HG02571 (cell line): ENCODE measurements around the gene CDADC1.
"Not testable (repeated sequence)": the region's sequence is repeated elsewhere in the genome, so short reads cannot be mapped to it uniquely, and the experiment has no call there.

Experiments used
- ATAC-seq: cut with Tn5 transposase; IDR thresholded peaks from one replicate; pipeline ENCODE4 v1.9.1; 2021; ENCODE audit warnings: mild to moderate bottlenecking, moderate library complexity; ENCODE audit not compliant: unreplicated experiment

CDADC1 gene

GRCh38 chr13:49310251-49310650, 62.5 kb downstream of the CDADC1 start:
- ATAC-seq = no peak

GRCh38 chr13:49311816-49312215, 64.1 kb downstream of the CDADC1 start:
- no peak for ATAC-seq

- ATAC-seq = no peak
Measured at GRCh38 chr13:49314344-49314882, 66.7 kb downstream of the CDADC1 start.

GRCh38 chr13:49315036-49315565, 67.4 kb downstream of the CDADC1 start:
- no peak for ATAC-seq

GRCh38 chr13:49315756-49316482, 68.2 kb downstream of the CDADC1 start:
- ATAC-seq = no peak

GRCh38 chr13:49319551-49319950, 71.8 kb downstream of the CDADC1 start:
- no peak for ATAC-seq

GRCh38 chr13:49319951-49320350, 72.2 kb downstream of the CDADC1 start:
- no peak for ATAC-seq

- no peak for ATAC-seq
Measured at GRCh38 chr13:49320975-49321374, 73.2 kb downstream of the CDADC1 start.

- ATAC-seq = no peak
Measured at GRCh38 chr13:49322702-49323101, 75.0 kb downstream of the CDADC1 start.

GRCh38 chr13:49323344-49323743, 75.6 kb downstream of the CDADC1 start:
- no peak for ATAC-seq

GRCh38 chr13:49326222-49326917, 78.6 kb downstream of the CDADC1 start:
- no peak for ATAC-seq

GRCh38 chr13:49327145-49327544, 79.4 kb downstream of the CDADC1 start:
- not testable (repeated sequence) for ATAC-seq

GRCh38 chr13:49329831-49330545, 82.3 kb downstream of the CDADC1 start:
- ATAC-seq = no peak

GRCh38 chr13:49330546-49330864, 82.8 kb downstream of the CDADC1 start:
- no peak for ATAC-seq

GRCh38 chr13:49336655-49337054, 88.9 kb downstream of the CDADC1 start:
- ATAC-seq = no peak

- no peak for ATAC-seq
Measured at GRCh38 chr13:49340161-49340560, 92.4 kb downstream of the CDADC1 start.

GRCh38 chr13:49341517-49341916, 93.8 kb downstream of the CDADC1 start:
- ATAC-seq = no peak

- no peak for ATAC-seq
Measured at GRCh38 chr13:49341941-49342340, 94.2 kb downstream of the CDADC1 start.

- ATAC-seq = no peak
Measured at GRCh38 chr13:49342454-49342853, 94.7 kb downstream of the CDADC1 start.
